ENCODE results near the gene PXYLP1.

The PXYLP1 gene

DNA sequence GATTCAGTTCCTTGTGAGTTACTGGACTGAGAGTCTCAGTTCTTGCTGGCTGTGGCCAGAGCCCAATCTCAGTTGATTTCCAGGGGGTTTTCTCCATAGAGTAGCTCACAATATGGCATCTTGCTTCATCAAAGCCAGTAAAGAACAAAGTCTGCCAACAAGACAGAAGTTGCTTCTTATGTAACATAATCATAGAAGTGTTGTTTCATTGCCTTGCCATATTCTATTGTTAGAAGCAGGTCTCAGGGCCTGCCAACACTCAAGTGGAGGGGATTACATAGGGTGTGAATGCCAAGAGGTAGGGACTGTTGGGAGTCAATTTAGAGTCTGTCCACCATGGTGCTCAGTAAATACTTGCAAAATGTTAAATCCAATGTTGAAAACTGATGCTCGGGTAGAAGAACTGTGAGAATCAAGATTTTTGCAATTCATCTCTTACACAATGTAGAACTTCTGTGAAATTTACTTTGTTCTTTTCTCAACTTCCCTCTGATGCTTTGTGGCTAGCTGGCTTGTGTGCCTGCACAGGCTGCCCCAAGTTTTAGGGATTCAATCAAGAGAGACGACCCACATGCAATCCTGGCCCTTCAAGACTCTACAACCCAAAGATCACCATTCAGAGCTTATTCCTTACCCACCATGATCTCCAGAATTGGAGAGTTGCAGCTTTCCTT lies 13.3 kb upstream of the PXYLP1 start:
- Mint-ChIP-seq H3K36me3 (peaks cover 2% of the 10 kb centered on the region), H3K27ac (no peak overlapping the region), H3K4me3 (no peak overlapping the region)

DNA sequence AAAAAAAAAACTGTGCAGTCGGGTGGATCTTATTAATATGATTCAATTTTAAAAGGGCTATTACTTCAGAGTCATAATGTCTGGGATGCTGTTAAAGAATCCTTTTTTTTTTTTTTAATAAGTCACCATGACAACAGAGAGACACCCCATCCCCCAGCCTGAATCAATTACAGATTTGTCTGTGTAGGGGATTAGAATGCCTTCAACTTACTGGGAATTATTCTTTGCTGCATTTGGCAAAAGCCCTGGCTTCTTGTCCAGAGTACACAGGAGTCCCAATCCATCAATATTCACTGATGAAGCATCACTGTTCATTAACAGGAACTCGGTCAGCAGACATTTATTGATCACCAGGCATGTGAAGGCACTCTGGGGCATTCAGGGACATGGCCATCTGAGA lies 12.7 kb upstream of the PXYLP1 start:
- Mint-ChIP-seq H3K27me3 (peaks cover 2% of the 10 kb centered on the region), H3K36me3 (peaks cover 4% of the 10 kb centered on the region), H3K9me3 (peaks cover 5% of the 10 kb centered on the region), H3K4me1 (no peaks in the 10 kb centered on the region), H3K4me3 (no peak overlapping the region), H3K27ac (no peak overlapping the region)

More for the DNA sequence above, 13.3 kb upstream of the PXYLP1 start:
- Mint-ChIP-seq H3K4me1 (no peaks in the 10 kb centered on the region), H3K27me3 (peaks cover 2% of the 10 kb centered on the region), H3K9me3 (peaks cover under 1% of the 10 kb centered on the region)

DNA sequence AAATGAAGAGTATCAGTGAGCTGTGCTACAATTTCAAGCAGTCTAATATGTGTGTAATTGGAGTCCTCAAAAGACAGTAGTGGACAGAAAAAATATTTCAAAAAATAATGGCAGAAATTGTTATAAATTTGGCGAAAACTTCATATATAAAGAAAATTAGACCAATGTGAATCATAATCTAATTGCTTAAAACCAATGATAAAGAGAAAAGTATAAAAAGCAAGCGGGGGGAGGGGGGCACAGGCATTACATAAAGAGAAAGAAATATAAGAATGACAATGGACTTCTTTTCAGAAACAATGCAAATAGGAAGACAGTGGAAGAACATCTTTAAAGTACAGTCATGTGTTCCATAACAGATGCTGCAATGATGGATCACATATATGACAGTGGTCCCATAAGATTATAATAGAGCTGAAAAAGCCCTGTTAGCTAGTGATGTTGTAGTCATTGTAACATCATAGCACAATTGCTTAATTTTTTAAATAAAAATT lies 7.9 kb upstream of the PXYLP1 start:
- Mint-ChIP-seq H3K4me3 (no peak overlapping the region), H3K4me1 (peaks cover 3% of the 10 kb centered on the region), H3K9me3 (peaks cover 5% of the 10 kb centered on the region), H3K27me3 (no peaks in the 10 kb centered on the region), H3K27ac (no peak overlapping the region), H3K36me3 (peaks cover 3% of the 10 kb centered on the region)

DNA sequence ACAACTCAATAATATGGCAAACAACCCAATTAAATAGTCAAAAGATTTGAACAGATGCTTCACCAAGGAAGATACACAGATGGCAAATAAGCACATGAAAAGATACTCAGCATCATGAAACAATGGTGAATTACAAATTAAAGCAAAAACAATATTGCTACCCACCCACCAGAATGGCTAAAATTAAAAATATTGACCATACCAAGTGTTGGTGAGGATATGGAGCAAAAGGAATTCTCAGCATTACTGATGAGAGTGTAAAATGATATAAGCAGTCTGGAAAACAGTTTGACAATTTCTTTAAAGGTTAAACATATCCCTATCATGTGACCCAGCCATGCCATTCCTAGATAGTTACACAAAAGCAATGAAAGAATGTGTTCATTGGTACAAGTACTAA lies 5.7 kb upstream of the PXYLP1 start:
- Mint-ChIP-seq H3K36me3 (peaks cover 3% of the 10 kb centered on the region), H3K27ac (no peak overlapping the region), H3K9me3 (peaks cover 5% of the 10 kb centered on the region), H3K4me3 (no peak overlapping the region), H3K4me1 (peaks cover 23% of the 10 kb centered on the region), H3K27me3 (no peaks in the 10 kb centered on the region)

DNA sequence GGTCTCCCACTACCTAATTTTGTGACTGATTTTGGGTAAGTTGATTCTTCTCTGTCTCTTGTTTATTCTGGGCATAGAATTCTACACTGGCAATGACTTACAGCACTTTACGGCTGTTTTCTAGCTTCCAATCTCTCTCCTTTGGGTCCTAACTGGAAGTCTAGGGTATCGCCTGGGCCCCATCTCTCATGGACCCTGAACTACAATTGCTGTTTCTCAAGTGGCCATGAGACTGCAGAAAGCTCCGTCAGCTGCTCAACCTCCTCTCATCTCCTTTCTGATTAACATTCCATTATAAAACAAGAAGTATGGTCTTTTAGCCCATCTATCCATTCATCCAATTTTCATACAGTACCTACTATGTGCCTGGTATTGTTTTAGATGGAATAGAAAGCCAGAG lies 4.4 kb upstream of the PXYLP1 start:
- Mint-ChIP-seq H3K4me3 (no peak overlapping the region), H3K27ac (no peak overlapping the region), H3K27me3 (no peaks in the 10 kb centered on the region), H3K4me1 (peaks cover 24% of the 10 kb centered on the region), H3K9me3 (peaks cover 5% of the 10 kb centered on the region), H3K36me3 (peaks cover 3% of the 10 kb centered on the region)

DNA sequence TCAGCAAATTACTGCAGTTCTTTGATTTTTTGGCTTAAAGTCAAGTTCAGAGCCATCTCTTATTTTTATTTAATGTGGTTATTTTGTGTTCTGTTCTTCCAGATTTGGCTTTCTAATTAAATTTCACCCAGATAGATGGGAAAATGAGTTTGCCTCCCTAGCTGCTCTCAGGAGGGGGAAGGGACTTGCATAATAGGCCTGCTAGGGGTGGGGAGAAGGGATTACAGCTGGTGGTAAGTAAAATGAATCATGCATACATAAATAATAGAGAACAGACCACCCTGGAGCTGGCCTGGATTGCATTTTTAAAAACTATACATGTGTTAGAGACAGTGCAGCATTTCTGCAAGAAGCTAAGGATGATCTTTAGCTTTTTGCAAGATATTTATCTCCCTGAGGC lies 3.9 kb upstream of the PXYLP1 start:
- Mint-ChIP-seq H3K4me3 (no peak overlapping the region), H3K36me3 (peaks cover 3% of the 10 kb centered on the region), H3K27ac (no peak overlapping the region), H3K27me3 (no peaks in the 10 kb centered on the region), H3K9me3 (peaks cover 5% of the 10 kb centered on the region), H3K4me1 (peaks cover 29% of the 10 kb centered on the region)

DNA sequence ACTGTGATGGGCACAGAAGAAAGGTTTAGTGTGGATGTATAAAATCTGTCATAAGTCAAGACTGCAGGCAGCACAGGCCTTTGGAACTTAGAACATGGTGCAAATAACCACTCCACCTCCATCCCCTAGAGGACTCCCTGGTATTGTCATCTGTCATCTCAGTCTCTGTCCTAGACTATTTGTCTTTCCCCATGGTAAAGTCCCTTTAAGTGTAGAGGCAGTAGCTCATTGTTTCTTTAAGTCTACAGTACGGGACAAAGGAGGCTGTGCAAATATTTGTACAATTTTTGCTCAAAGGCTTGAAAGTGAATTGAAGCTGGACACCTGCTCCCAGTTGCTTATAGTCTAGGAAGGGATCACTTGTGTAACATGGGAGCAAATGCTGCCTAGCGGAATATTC lies 3.2 kb upstream of the PXYLP1 start:
- Mint-ChIP-seq H3K9me3 (peaks cover 4% of the 10 kb centered on the region), H3K27ac (no peak overlapping the region), H3K36me3 (peaks cover 3% of the 10 kb centered on the region), H3K4me3 (no peak overlapping the region), H3K27me3 (no peaks in the 10 kb centered on the region), H3K4me1 (peaks cover 34% of the 10 kb centered on the region)

DNA sequence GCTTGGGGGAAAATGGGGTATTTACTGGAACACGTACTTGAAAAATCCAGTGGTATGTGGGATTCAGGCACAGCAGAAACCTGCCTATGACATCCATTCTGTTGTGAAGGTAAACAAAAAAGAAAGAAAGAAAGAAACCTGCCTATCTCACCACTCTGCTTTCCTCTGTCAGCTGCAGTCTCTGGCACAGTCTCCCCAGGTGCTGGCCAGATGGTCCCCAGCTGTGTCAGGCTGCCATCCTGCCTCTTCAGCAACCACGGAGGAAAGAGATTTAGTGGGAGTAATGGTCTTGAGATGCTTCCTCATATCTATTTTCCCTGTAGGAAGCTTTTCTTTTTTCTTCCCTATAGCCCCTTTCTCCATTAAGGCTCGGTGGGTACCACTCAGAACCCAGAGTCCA lies 2.5 kb upstream of the PXYLP1 start:
- H3K4me1 Mint-ChIP-seq: peaks cover 41% of the 10 kb centered on the region
- no peaks in the 10 kb centered on the region for H3K27me3 Mint-ChIP-seq
- peak overlapping the region; percentile 43 for H3K4me3 Mint-ChIP-seq
- peak overlapping the region; percentile 1 for H3K27ac Mint-ChIP-seq
- no peaks in the 10 kb centered on the region for H3K9me3 Mint-ChIP-seq
- H3K36me3 Mint-ChIP-seq: peaks cover 1% of the 10 kb centered on the region

DNA sequence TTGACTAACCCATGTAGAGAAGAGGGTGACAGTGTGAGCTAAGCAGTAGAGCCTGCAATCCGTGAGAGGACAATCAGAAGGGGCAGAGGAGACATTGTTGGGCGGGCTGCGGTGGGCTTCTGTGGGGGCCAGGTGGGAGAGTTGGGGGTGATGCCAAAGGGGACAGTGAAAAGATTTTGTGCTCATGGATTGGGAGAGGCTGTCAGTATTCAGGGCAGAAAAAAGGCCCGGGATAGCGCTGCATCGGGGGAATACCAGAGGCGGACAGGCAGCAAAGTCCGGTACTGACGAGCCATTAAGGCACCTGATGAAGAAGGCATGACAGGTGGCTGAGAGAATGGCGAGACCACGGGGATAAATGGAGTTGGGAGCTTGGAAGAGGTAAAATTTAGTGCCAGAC lies 1.3 kb upstream of the PXYLP1 start:
- Mint-ChIP-seq H3K4me1 (peaks cover 50% of the 10 kb centered on the region), H3K27ac (peak overlapping the region; percentile 83), H3K4me3 (peak overlapping the region; percentile 93), H3K27me3 (no peaks in the 10 kb centered on the region), H3K36me3 (peaks cover 1% of the 10 kb centered on the region), H3K9me3 (no peaks in the 10 kb centered on the region)

DNA sequence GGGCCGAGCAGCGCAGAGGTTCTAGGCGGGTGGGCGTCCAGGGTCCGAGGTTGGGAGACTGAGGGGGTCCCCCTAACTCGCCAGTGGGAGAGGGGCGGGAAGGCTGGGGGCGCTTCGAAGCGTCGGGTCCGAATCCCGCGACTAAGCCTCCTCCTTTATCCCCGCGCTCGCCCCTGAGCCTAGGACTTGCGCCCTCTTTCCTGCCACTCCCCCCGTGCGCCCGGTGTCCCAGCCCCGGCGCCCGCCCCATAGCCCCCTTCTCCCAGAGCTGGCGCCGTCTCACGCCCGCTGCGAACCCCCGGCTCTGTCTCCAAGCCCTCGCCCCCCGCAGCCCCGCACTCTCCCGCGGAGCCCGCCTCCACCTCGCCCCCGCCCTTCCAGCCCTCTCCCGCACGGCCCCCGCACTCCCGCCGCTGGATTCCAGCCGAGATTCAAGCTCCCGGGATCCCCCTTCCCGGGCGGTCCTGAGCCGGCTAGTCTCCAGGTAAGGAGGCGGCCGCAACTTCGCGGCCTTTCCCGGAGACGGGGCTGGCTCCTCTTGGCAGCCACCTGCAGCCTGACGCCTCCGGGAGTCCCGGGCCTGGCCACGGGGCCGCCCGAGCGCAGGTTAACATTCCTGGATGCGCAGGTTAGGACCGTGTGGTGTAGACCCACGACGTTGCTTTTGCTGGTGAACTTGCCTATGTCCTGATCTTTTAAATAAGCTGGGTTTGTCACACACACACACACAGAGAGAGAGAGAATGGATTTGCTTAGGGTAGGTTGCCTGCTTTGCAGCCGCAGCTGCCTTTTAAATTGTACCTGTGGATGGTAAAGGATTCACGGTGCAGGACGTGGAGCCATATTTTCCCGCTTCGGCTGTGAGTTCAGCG lies 563 bp downstream of the PXYLP1 start:
- peak overlapping the region; percentile 47 for H3K27ac Mint-ChIP-seq
- H3K9me3 Mint-ChIP-seq: no peaks in the 10 kb centered on the region
- peak overlapping the region; percentile 86 for H3K4me3 Mint-ChIP-seq
- H3K4me1 Mint-ChIP-seq: peaks cover 65% of the 10 kb centered on the region
- H3K27me3 Mint-ChIP-seq: no peaks in the 10 kb centered on the region
- peaks cover under 1% of the 10 kb centered on the region for H3K36me3 Mint-ChIP-seq

DNA sequence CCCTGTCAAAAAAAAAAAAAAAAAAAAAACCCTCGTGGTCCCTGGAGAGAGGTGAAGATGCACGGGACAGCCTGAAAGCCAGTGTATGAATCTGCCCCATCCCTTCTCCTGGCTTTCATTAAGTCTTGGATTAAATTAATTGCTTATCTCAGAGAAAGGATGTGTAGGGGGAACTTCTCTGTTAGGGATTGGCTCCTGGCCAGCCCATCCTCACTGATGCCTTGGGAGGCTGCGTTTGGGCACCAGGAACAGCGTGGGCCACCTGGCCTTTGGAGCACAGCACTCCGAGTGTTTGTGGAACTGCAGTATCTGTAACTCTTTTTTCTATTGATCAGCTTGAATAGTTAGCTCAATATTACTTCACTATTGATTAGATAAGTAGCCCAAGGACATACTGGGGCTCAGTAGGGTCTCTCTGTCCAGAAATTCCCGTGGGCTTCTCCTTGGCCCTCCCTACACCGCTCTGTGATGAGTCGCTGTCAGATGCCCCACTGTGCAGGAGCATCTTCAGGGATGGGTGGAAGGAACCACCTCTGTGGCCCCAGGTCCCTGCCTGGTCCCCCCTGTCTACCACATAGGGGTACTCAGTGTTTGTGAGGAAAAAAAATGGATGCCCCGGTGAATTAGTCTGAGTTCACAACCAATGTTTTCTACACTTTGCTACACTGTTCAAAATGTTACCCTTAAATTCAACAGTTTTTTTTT lies 2.0 kb downstream of the PXYLP1 start:
- H3K36me3 Mint-ChIP-seq: no peaks in the 10 kb centered on the region
- no peaks in the 10 kb centered on the region for H3K9me3 Mint-ChIP-seq
- H3K4me3 Mint-ChIP-seq: peak overlapping the region; percentile 86
- H3K27me3 Mint-ChIP-seq: no peaks in the 10 kb centered on the region
- H3K4me1 Mint-ChIP-seq: peaks cover 77% of the 10 kb centered on the region
- no peak overlapping the region for H3K27ac Mint-ChIP-seq

DNA sequence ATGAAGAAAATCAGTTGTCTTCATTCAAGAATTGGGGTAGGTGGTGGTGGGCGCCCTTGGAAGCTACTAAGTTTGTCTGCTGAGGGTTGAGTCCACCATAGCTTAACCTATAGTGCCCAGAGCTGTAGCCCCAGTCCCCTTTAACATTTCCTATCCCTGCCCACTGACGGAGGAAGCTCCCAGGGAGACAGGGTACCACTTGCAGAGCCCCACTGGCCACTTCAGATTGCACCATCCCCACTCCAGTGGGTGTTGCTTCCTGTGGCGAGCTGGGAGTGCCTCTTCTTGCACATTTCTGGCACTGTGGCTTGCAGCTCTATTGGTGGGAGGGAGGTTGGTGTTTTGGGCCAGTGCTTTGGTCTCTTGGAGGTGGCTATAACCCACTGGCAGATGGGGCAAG lies 2.7 kb downstream of the PXYLP1 start:
- Mint-ChIP-seq H3K4me1 (peaks cover 80% of the 10 kb centered on the region), H3K4me3 (no peak overlapping the region), H3K27ac (no peak overlapping the region), H3K9me3 (no peaks in the 10 kb centered on the region), H3K36me3 (no peaks in the 10 kb centered on the region), H3K27me3 (no peaks in the 10 kb centered on the region)

DNA sequence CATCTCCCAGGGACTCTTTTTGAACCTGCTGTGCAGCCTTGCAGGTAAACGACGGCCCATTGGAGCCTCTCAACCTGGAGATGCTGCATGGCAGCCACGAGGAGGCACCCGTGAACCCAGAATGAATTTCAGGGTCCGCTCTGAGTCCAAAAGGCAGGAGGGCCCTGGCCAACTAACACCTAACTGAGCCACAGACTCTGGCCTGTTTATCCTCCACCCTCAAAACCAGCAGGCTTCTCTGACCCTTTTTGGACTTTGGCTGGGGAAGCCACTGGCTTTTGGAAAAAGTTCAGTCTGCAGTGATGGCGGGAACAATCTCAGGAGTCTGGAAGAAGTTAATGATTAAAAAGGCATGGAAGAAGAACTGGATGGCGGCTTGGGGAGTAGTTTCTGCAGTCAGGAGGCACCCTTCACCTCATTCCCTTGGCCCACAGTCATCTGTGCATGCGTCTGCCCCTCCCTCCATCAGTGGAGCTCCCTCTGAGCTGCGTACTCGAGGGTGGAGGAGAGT lies 4.1 kb downstream of the PXYLP1 start:
- H3K4me1 Mint-ChIP-seq: peaks cover 78% of the 10 kb centered on the region
- H3K36me3 Mint-ChIP-seq: no peaks in the 10 kb centered on the region

DNA sequence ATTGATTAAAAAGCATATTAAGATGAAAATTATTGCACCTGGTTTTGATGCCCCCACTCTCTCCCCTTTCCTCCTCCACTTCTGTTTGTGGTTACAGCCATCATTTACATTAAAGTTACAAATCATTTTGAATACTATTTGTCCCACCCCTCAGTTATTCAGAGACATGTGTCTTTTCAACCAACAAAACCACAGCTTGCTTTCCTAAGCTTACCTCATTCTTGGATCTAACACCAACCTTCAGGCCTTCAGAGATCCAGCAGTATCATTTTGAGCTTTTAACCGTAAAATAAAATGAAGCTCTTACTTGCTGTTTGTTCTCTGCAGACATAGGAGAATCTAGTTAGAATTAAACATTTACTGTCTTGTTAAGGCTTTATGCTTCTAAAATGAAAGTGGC lies 4.7 kb downstream of the PXYLP1 start:
- Mint-ChIP-seq H3K4me3 (no peak overlapping the region), H3K27ac (peak overlapping the region; percentile 3), H3K9me3 (no peaks in the 10 kb centered on the region), H3K36me3 (no peaks in the 10 kb centered on the region), H3K4me1 (peaks cover 77% of the 10 kb centered on the region), H3K27me3 (no peaks in the 10 kb centered on the region)

More for the DNA sequence above, 4.1 kb downstream of the PXYLP1 start:
- Mint-ChIP-seq H3K27ac (peak overlapping the region; percentile 70), H3K4me3 (no peak overlapping the region), H3K27me3 (no peaks in the 10 kb centered on the region), H3K9me3 (no peaks in the 10 kb centered on the region)

DNA sequence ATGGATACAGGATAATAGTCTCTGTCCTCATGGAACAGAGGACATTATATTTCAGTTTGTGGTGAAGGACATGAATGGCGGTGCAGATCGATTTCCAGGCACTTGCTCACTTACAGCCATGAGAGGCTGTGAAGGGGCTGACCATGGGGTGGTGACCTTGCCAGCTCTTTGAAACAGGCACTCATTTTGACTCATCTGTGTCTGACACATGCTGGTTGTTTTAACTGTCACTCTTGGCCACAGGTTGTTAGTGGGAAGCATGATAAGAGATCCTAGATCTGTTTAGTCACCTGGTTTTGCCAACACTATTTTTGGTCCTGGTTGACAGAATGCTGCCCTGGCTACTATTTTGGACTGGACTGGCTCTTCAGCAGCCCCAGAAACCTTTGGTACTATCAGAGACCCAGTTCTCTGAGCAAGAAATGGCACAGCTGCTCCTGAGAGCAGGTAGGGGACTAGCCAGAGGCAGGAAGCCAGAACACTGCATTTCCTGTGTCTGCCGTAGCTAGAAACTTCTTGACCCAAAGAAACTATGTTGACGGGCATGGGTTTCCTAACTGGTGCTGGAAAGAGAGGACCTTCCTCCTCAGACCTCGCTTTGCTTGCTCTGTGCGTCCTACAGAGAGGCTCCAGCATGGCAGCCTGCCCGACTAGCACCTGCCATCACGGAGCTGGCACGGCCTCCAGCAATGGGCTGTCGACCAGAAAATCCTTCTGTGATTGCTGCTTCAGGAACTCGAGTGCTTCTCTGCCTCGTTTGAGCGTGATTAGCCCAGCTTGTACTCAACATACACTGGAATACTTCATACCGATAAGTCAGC lies 6.3 kb downstream of the PXYLP1 start:
- peak overlapping the region; percentile 59 for H3K4me3 Mint-ChIP-seq
- H3K27me3 Mint-ChIP-seq: no peaks in the 10 kb centered on the region
- no peaks in the 10 kb centered on the region for H3K36me3 Mint-ChIP-seq
- H3K9me3 Mint-ChIP-seq: no peaks in the 10 kb centered on the region
- peaks cover 81% of the 10 kb centered on the region for H3K4me1 Mint-ChIP-seq
- H3K27ac Mint-ChIP-seq: peak overlapping the region; percentile 79

Data from activated naive CD4-positive, alpha-beta T cell treated with anti-CD3 and anti-CD28 coated beads, Interleukin-2, amount 50 U/mL, for 24 hours (primary cell).